Measurements from ENCODE around the gene MCC. TPM values are rescaled to one million over a fixed set of nuclear protein-coding genes. Genes with fewer than 3 reads are reported as not detected.

The MCC gene
- total RNA-seq, 1 donor from 2014 or later = 22.7 TPM

DNA sequence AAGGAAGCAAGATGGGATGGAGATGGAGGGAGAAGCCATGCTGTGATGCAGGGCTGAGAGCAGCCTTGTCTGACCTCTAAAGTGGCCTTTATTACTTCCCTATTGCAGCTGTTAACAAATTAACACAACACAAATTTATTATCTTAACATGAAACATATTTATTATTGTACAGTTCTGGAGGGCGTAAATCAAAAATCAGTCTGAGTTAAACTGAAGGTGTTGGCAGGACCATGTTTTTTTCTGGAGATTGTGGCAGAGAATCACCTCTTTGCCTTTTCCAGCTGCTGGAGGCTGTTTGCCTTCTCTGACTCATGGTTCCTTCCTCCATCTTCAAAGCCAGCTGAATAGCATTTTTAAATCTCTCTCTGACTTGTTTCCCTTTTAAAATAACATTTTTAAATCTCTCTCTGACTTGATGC is 7.2 kb upstream of the MCC start:
- Mint-ChIP-seq H3K4me1 (ENCODE audit: unreplicated experiment) (no peaks in the 10 kb centered on the region), H3K27me3 (ENCODE audit: unreplicated experiment) (no peaks in the 10 kb centered on the region), H3K9me3 (ENCODE audit: unreplicated experiment) (no peaks in the 10 kb centered on the region), H3K27ac (ENCODE audit: unreplicated experiment) (no peak overlapping the region), H3K4me3 (ENCODE audit: unreplicated experiment) (no peak overlapping the region), H3K36me3 (ENCODE audit: low read depth, unreplicated experiment) (no peaks in the 10 kb centered on the region)
- TF ChIP-seq, protein P1, sequence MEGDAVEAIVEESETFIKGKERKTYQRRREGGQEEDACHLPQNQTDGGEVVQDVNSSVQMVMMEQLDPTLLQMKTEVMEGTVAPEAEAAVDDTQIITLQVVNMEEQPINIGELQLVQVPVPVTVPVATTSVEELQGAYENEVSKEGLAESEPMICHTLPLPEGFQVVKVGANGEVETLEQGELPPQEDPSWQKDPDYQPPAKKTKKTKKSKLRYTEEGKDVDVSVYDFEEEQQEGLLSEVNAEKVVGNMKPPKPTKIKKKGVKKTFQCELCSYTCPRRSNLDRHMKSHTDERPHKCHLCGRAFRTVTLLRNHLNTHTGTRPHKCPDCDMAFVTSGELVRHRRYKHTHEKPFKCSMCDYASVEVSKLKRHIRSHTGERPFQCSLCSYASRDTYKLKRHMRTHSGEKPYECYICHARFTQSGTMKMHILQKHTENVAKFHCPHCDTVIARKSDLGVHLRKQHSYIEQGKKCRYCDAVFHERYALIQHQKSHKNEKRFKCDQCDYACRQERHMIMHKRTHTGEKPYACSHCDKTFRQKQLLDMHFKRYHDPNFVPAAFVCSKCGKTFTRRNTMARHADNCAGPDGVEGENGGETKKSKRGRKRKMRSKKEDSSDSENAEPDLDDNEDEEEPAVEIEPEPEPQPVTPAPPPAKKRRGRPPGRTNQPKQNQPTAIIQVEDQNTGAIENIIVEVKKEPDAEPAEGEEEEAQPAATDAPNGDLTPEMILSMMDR (IDR thresholded peaks at IDR 0.05; ENCODE audit: unreplicated experiment) = no peak
- no peak for DNase-seq (ENCODE audit: low spot score)

DNA sequence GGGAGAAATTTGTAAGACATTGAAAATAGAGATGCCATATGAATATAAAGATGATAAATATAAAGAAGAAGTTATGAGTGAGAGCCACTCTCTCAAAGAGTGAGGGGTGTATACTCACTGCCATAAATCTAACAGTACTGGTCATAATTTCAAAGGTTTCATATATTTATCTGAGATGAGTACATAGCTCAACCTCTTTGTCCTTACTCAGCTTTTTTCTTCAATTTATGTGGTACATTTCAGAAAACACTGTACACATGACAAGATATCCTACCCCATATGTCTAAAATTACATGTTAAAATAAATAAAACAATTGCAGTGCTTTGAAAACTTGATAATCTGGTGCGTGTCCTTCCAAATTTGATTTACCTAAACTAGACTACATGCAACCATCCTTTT is 5.2 kb upstream of the MCC start:
- TF ChIP-seq, protein P1 (IDR thresholded peaks at IDR 0.05; ENCODE audit: unreplicated experiment) = no peak
- no peak for DNase-seq (ENCODE audit: low spot score)
- H3K27me3 Mint-ChIP-seq (ENCODE audit: unreplicated experiment) = no peaks in the 10 kb centered on the region
- H3K4me1 Mint-ChIP-seq (ENCODE audit: unreplicated experiment) = no peaks in the 10 kb centered on the region
- H3K4me3 Mint-ChIP-seq (ENCODE audit: unreplicated experiment) = no peak overlapping the region
- H3K36me3 Mint-ChIP-seq (ENCODE audit: low read depth, unreplicated experiment) = peaks cover 8% of the 10 kb centered on the region
- H3K9me3 Mint-ChIP-seq (ENCODE audit: unreplicated experiment) = no peaks in the 10 kb centered on the region
- H3K27ac Mint-ChIP-seq (ENCODE audit: unreplicated experiment) = no peak overlapping the region

DNA sequence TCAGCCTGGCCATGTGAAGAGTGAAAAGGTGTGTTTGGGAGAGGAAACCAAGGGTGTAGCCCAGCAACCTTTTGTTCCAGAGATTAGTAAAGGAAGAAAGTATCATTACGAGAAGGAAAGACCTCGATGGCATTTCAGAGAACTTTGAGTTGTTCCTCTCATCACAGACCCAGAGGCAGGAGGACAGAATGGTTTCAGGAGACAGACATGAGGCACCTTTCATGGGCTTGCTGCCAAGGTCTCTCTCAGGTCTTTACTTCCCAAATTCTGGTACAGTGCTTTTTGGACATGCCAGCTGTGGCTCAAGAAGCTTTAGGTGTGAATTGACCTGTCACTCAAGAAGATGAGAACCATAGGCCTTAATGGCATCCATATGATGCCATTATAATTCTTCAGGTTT is 2.8 kb upstream of the MCC start:
- H3K27me3 Mint-ChIP-seq (ENCODE audit: unreplicated experiment) = peaks cover 3% of the 10 kb centered on the region
- no peak overlapping the region for H3K27ac Mint-ChIP-seq (ENCODE audit: unreplicated experiment)
- H3K4me1 Mint-ChIP-seq (ENCODE audit: unreplicated experiment) = peaks cover 2% of the 10 kb centered on the region
- no peak overlapping the region for H3K4me3 Mint-ChIP-seq (ENCODE audit: unreplicated experiment)
- H3K9me3 Mint-ChIP-seq (ENCODE audit: unreplicated experiment) = no peaks in the 10 kb centered on the region
- H3K36me3 Mint-ChIP-seq (ENCODE audit: low read depth, unreplicated experiment) = peaks cover 8% of the 10 kb centered on the region
- DNase-seq (ENCODE audit: low spot score) = no peak
- TF ChIP-seq, protein P1 (IDR thresholded peaks at IDR 0.05; ENCODE audit: unreplicated experiment) = no peak

DNA sequence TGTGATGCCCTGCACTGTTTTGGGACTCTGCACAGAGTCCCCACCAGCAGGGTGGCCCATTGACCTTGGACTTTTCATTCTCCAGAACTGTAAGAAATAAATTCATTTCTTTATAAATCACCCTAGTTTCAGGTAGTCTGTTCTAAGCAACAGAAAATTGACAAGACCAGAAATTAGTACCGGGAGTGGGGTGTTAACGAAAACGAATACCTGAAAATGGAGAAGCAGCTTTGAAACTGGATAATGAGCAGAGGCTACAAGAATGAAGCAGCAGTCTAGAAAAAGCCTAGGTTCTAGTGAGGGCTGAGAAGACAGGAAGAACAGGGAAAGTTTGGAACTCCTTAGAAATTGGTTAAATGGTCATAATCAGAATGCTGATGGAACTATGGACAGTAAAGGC is 2.1 kb upstream of the MCC start:
- no peak for DNase-seq (ENCODE audit: low spot score)
- Mint-ChIP-seq H3K4me3 (ENCODE audit: unreplicated experiment) (peak overlapping the region; percentile 26), H3K27me3 (ENCODE audit: unreplicated experiment) (peaks cover 3% of the 10 kb centered on the region), H3K36me3 (ENCODE audit: low read depth, unreplicated experiment) (peaks cover 8% of the 10 kb centered on the region), H3K9me3 (ENCODE audit: unreplicated experiment) (no peaks in the 10 kb centered on the region), H3K27ac (ENCODE audit: unreplicated experiment) (no peak overlapping the region), H3K4me1 (ENCODE audit: unreplicated experiment) (peaks cover 2% of the 10 kb centered on the region)
- TF ChIP-seq, protein P1 (IDR thresholded peaks at IDR 0.05; ENCODE audit: unreplicated experiment) = no peak

DNA sequence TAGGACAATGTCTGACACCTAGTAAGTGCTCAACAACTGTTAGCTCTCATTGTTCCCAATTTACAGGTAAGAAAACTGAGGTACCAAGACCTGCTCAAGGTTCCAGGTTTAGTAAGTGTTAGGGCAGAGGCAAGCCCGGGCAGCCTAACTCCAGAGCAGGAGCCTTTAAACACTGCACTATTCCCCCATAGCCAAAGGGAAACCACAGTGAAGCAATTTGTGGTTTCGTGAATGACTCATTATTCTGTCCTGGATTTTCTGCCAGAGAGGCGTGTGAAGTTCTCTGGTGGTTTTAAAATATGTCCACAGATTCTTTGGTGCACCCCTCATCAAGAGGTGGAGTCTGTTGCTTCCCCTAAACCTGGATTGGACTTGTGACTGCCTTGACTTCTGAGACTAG is 1.0 kb upstream of the MCC start:
- Mint-ChIP-seq H3K9me3 (ENCODE audit: unreplicated experiment) (no peaks in the 10 kb centered on the region), H3K36me3 (ENCODE audit: low read depth, unreplicated experiment) (peaks cover 8% of the 10 kb centered on the region), H3K27ac (ENCODE audit: unreplicated experiment) (no peak overlapping the region), H3K4me3 (ENCODE audit: unreplicated experiment) (no peak overlapping the region), H3K27me3 (ENCODE audit: unreplicated experiment) (peaks cover 3% of the 10 kb centered on the region), H3K4me1 (ENCODE audit: unreplicated experiment) (peaks cover 2% of the 10 kb centered on the region)
- DNase-seq (ENCODE audit: low spot score) = no peak
- TF ChIP-seq, protein P1 (IDR thresholded peaks at IDR 0.05; ENCODE audit: unreplicated experiment) = no peak

All from endothelial cell (in vitro differentiated cells).